Superior temporal gyrus (tissue), 1 donor: ENCODE data around the gene MRAS.
"Not testable (repeated sequence)": the region's sequence is repeated elsewhere in the genome, so short reads cannot be mapped to it uniquely, and the experiment has no call there.

Experiments
- DNase-seq: peaks from one replicate; pipeline ENCODE4 v3.0.0-alpha.2; 2016; ENCODE audit errors: extremely low spot score

MRAS gene

DNA sequence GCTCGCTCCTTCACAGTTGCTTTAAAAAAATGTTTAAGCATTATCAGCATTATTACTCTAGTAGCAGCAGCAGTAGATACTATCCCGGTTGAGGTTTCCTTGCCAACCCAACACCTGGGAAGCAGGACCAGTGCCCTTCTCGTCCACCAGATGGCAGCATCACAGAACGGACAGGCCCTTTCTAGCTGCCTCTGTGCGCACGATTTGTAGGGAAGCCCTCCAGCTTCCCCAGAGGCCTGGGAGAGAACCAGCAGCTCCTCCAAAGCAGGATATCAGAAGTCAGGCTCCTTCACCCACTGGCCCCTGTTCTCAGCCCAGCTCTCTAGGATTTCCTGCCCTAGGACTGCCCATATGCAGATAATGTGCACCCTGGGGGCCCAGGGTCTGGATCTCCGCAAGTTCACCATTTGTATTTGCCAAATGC lies 69.2 kb downstream of the MRAS start:
- peak; percentile 86 for DNase-seq

DNA sequence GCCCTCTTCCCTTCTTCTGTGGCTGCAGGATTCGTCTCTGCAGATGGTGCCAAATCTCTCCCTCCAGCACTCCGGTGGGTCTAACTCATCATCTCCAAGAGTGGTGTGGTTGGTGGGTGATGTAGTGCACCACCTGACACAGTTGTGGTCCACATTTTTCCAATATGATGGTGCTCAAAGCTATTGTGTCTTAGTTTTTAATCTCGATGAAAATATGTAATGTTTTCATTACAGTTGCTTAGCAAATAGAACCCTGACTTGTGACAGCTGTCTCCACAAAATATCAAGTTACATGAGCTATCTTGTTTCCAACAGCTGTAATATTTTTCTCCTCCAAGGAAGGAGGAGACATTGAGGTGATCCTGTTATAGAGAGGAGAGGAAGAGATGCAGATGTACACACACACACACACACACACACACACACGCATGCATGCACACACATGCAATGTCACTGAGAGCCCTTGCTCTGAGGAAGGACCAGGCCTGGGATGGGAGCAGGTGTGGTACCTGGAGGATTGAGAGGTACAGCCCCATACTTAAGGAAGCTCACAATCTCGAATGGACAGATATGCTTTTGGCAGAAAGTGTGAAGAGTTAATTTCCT lies 70.3 kb downstream of the MRAS start:
- no peak for DNase-seq

GRCh38 chr3:138423316-138423715 lies 74.9 kb downstream of the MRAS start:
- DNase-seq = no peak

DNA sequence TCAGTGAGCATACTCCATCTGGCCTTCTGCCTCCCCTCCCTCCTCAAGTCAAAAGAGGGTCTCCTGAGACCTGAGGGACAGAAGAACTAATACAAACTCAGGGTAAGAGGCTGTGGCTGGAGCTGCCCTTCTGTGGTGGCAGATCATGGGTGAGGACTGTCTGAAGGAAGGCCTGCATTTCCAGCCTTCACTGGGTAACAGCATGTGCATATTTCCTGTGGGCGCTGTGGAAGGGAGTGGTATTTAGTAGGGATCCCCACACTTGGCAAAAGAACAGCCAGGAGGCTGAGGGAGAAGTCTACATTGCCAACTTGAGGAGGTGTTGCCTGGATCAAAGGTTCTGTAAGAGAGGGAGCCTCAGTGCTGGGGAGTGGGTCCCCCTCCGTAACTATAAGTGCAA lies 75.9 kb downstream of the MRAS start:
- DNase-seq = no peak

GRCh38 chr3:138426211-138426610 lies 77.8 kb downstream of the MRAS start:
- DNase-seq = peak; percentile 38

GRCh38 chr3:138426754-138427153 lies 78.4 kb downstream of the MRAS start:
- not testable (repeated sequence) for DNase-seq

DNA sequence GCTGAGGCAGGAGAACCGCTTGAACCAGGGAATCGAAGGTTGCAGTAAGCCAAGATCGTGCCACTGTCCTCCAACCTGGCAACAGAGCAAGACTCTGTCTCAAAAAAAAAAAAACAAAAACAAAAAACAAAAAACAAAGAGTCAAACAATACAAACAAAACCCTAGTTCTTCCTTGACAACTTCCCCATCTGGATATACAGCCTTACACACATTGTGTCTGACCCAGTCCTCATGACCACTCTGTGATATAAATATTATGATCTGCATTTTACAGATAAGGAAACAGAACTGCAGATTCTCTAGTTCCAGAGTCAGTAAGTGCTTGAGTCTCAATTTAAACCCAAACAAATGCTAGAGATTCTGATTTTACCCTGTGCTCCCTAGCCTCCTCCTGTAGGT lies 81.3 kb downstream of the MRAS start:
- no peak for DNase-seq

- DNase-seq = no peak
These were observed 84.3 kb downstream of the MRAS start for GRCh38 chr3:138432576-138433240.

DNA sequence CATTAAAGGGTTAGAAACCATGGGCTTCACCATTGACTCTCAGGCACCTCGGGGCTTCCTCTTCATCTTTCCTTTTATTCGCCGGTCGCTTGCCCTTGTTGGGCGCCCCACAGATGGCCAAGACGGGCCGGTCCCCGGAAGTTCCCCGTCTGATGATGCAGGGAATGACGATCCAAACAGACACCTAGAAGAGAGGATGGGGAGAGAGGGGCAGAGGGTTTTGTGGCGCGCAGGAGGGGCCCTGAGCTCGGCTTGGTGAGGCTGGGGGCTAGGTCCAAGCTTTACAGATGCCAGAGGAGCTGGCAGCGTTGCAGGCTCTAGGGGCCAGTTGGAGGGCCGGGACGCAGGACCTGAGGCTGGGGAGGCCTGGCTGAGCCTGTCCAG lies 85.5 kb downstream of the MRAS start:
- DNase-seq = no peak

- DNase-seq = peak; percentile 41
These were observed 86.0 kb downstream of the MRAS start, which contains the start of gene ESYT3 for GRCh38 chr3:138434276-138434874. Gene ESYT3, plus strand, starts transcription at chr3:138434616. Its CDS starts 183 bp downstream, at chr3:138434799.

DNA sequence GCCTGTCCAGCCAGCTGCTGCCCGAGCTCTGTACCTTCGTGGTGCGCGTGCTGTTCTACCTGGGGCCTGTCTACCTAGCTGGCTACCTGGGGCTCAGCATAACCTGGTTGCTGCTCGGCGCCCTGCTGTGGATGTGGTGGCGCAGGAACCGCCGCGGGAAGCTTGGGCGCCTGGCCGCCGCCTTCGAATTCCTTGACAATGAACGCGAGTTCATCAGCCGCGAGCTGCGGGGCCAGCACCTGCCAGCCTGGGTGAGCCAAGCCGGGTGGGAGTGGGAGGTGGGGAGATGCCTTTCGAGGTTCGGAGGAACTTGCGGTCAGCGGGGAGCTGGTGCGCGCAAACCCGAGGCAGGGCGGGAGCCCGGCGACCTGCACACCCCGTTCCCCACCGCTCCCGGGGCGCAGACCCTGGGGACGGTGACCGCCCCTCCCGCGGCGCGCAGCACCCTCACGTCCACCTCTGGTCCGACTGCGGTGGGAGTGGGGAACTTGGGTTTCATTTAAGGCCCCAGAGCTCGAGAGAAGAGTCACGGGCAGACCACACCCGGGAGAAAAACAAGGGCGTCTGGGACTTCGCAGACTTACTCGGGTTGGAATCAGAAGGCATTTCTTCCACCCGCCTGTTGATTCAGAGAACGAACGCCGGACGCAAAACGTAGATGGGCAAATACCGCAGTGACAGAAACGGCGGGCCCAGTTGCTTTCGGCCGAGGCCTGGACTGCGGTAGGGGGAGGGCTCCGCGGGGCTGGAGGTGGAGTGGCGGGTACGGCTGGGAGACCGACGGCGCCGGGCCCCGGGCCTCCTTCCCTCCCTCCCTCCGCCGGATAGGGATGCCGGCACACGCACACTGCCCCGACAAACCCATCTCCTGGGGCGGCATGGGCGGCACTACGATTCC lies 86.7 kb downstream of the MRAS start:
- no peak for DNase-seq

DNA sequence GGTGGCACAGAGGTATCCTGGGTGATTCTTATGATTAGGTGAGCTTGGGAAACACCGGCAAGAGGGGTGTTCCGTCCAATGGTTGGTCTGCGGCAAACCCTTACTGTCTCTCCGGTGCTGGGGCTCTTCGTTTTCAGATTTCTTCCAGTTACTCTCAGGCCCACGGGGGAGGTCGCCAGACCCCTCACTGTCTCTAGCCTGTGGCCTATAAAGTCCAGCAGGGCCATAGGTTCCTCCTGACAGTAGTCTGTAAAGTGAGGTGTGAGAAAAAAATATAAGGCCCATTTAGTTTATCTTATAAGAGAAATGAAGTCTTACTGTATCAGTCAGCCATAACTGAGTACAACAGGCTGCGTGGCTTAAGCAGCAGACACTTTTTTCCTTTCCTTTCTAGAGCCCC lies 87.5 kb downstream of the MRAS start:
- no peak for DNase-seq

GRCh38 chr3:138437281-138437680 lies 88.9 kb downstream of the MRAS start:
- no peak for DNase-seq

DNA sequence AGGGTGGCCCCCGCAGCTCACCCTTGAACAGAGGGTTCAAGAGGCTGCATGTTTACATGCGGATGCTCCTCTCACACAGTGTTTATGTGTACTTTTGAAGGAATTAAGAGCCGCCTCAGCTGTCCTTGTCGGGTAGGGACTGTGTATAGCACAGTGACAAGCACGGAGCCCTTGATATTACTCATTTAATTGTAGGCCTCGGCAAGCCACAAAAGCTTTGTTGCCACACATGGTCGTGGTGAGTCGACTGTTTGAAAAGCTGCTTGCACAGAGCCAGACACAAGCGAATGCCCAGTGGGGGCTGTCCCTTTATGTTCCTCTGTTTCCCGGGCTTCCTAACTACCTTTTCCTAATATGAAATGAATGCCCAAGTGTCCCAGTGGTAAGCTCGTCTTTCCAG lies 90.5 kb downstream of the MRAS start:
- no peak for DNase-seq

- no peak for DNase-seq
These were observed 91.3 kb downstream of the MRAS start for GRCh38 chr3:138439646-138440045.

GRCh38 chr3:138440121-138440521 lies 91.7 kb downstream of the MRAS start:
- DNase-seq = no peak

- DNase-seq = no peak
These were observed 92.2 kb downstream of the MRAS start for GRCh38 chr3:138440596-138440995.

- no peak for DNase-seq
These were observed 92.9 kb downstream of the MRAS start for GRCh38 chr3:138441256-138441655.

DNA sequence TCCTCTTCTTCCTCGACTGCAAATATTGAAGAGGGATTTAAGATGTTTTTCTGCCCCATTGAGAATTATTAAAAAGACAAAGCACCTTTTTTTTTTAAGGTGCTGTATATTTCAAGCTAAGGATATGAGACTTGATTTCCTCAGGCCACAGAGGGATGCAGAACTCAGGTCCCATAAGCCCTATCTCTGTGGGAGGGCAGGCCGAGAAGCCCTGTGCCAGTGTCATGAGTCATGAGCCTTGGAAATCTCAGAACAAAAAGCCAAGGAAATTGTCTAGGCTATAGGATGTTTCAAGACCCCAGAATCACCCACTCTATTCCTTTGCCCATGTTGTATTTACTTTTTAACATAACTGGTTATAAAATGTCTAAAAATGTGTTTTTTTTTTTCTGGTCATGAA lies 93.4 kb downstream of the MRAS start:
- no peak for DNase-seq

GRCh38 chr3:138442433-138442832 lies 94.1 kb downstream of the MRAS start:
- no peak for DNase-seq

GRCh38 chr3:138443091-138443490 lies 94.7 kb downstream of the MRAS start:
- no peak for DNase-seq
